RPMI7951 (cell line): ENCODE data around the gene SERAC1. TPM values are rescaled to one million over a fixed set of nuclear protein-coding genes. Genes with fewer than 3 reads are reported as not detected.

Experiments
- total RNA-seq: library from RNA; depleted of rRNA; stranded (reverse); fragments of >200 nt; shearing (Covaris generic); gene quantifications from 2 replicates; pipeline ENCODE4 v1.2.3, GENCODE V29; 2014; rRNA removed

SERAC1 gene
- total RNA-seq, 1 experiment from 2014 or later, result 10.1 TPM

Other genes starting within 250 kb of the SERAC1 start
- gene SYNJ2, start 186.4 kb downstream of the SERAC1 start, total RNA-seq, result 47.8 and 50.3 TPM in 2 replicates
- 5.6 and 7.2 TPM in 2 replicates for gene GTF2H5, start 88 bp upstream of the SERAC1 start, total RNA-seq
- 49.3 and 62.1 TPM in 2 replicates for gene TULP4, start 144.2 kb upstream of the SERAC1 start, total RNA-seq